Activated naive CD4-positive, alpha-beta T cell treated with anti-CD3 and anti-CD28 coated beads, Interleukin-2, amount 10 ng/mL, durations not matched to agents 7 days and 5 days (primary cell): ENCODE data around the gene TXNDC8.
A peak's percentile ranks its signal among the peaks of the same experiment; 100 is the strongest.

Experiments
- CTCF ChIA-PET: fragments of 350-600 bp; sonication (Branson Sonifier 250); formaldehyde crosslinking; loops from one replicate; lab custom pipeline; 2021; ENCODE audit warnings: antibody characterized with exemption; lab: Charles Lee
- DNase-seq: peaks from one replicate; pipeline ENCODE4 v3.0.0-alpha.2; 2020
- H3K27ac Mint-ChIP-seq: one replicate; pipeline ENCODE4 v1.8.0; 2021; ENCODE audit warnings: mild to moderate bottlenecking, moderate library complexity, mixed read lengths
- H3K27me3 Mint-ChIP-seq: one replicate; pipeline ENCODE4 v1.8.0; 2021; ENCODE audit warnings: mild to moderate bottlenecking, mixed read lengths
- H3K36me3 Mint-ChIP-seq: one replicate; pipeline ENCODE4 v1.8.0; 2021; ENCODE audit warnings: mixed read lengths
- H3K4me1 Mint-ChIP-seq: one replicate; pipeline ENCODE4 v1.8.0; 2021; ENCODE audit warnings: mixed read lengths
- H3K4me3 Mint-ChIP-seq: one replicate; pipeline ENCODE4 v1.8.0; 2021; ENCODE audit warnings: mild to moderate bottlenecking, moderate library complexity, mixed read lengths
- H3K9me3 Mint-ChIP-seq: one replicate; pipeline ENCODE4 v1.8.0; 2021; ENCODE audit warnings: mixed read lengths

The TXNDC8 gene

GRCh38 chr9:110338143-110338542, 480 bp upstream of the TXNDC8 start:
- DNase-seq, result no peak
- Mint-ChIP-seq H3K9me3 (no peaks in the 10 kb centered on the region), H3K4me3 (no peak overlapping the region), H3K36me3 (no peaks in the 10 kb centered on the region), H3K27me3 (no peaks in the 10 kb centered on the region), H3K4me1 (no peaks in the 10 kb centered on the region), H3K27ac (no peak overlapping the region)
- CTCF ChIA-PET, result no interaction called here

GRCh38 chr9:110336363-110336762, 1.3 kb downstream of the TXNDC8 start:
- H3K27ac Mint-ChIP-seq, result no peak overlapping the region
- no peaks in the 10 kb centered on the region for H3K9me3 Mint-ChIP-seq
- H3K4me3 Mint-ChIP-seq, result no peak overlapping the region
- no peaks in the 10 kb centered on the region for H3K27me3 Mint-ChIP-seq
- H3K36me3 Mint-ChIP-seq, result no peaks in the 10 kb centered on the region
- no peak for DNase-seq
- no peaks in the 10 kb centered on the region for H3K4me1 Mint-ChIP-seq
- CTCF ChIA-PET, result no interaction called here

GRCh38 chr9:110334871-110335270, 2.8 kb downstream of the TXNDC8 start:
- H3K27me3 Mint-ChIP-seq, result no peaks in the 10 kb centered on the region
- CTCF ChIA-PET, result no interaction called here
- H3K4me1 Mint-ChIP-seq, result no peaks in the 10 kb centered on the region
- no peak overlapping the region for H3K27ac Mint-ChIP-seq
- DNase-seq, result no peak
- H3K9me3 Mint-ChIP-seq, result no peaks in the 10 kb centered on the region
- H3K4me3 Mint-ChIP-seq, result no peak overlapping the region
- H3K36me3 Mint-ChIP-seq, result no peaks in the 10 kb centered on the region

GRCh38 chr9:110334183-110334582, 3.5 kb downstream of the TXNDC8 start:
- CTCF ChIA-PET, result no interaction called here
- Mint-ChIP-seq H3K27ac (no peak overlapping the region), H3K36me3 (no peaks in the 10 kb centered on the region), H3K27me3 (no peaks in the 10 kb centered on the region), H3K4me1 (no peaks in the 10 kb centered on the region), H3K9me3 (no peaks in the 10 kb centered on the region), H3K4me3 (no peak overlapping the region)
- no peak for DNase-seq

DNA sequence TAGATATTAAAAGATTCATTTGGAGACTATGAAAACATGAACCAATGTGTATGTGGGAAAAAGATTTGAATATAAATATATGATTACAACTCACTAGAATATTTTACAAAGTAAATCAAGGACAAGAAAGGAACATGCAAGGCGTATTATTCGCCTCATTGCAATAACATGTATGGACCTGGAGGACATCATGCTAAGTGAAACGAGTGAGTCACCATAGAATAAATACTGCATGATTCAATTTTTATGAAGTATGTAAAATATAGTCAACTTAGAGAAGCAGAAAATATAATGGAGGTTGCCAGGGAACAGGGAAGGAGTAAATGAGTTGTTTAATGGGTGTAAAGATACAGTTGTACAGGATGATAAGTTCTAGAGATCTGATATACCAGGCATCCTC, 4.9 kb downstream of the TXNDC8 start:
- H3K4me1 Mint-ChIP-seq, result no peaks in the 10 kb centered on the region
- no peak overlapping the region for H3K4me3 Mint-ChIP-seq
- H3K27ac Mint-ChIP-seq, result no peak overlapping the region
- no peaks in the 10 kb centered on the region for H3K36me3 Mint-ChIP-seq
- no peak for DNase-seq
- H3K9me3 Mint-ChIP-seq, result no peaks in the 10 kb centered on the region
- H3K27me3 Mint-ChIP-seq, result no peaks in the 10 kb centered on the region
- CTCF ChIA-PET, result no interaction called here

DNA sequence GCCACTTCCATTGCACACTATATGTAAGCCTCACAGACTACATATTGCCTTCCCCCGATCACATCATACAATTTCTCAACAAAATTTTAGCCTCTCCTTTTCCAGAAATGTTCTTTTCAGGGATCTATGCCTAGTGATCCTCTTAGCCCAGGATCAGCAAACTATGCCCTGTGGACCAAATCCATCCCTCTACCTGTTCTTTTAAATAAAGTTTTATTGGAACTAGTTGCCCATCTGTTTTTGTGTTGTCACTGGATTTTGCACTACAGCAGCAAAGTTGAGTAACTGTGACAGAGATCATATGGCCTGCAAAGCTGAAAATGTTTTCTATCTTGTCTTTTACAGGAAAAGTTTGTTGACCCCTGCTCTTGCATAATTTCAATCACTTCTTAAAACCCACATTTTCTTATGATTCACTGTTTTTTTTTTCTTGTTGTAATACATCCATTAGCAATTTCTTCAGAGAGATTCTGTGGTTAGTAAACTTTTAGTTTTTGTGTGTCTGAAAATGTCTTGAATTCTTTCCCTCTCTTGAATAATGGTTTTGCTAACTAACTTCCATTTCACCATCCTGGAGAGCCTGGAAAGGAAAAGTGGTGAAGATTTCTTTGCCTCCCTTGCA, 7.1 kb downstream of the TXNDC8 start:
- H3K9me3 Mint-ChIP-seq, result no peaks in the 10 kb centered on the region
- no peaks in the 10 kb centered on the region for H3K36me3 Mint-ChIP-seq
- H3K4me1 Mint-ChIP-seq, result no peaks in the 10 kb centered on the region
- no peak overlapping the region for H3K27ac Mint-ChIP-seq
- no peaks in the 10 kb centered on the region for H3K27me3 Mint-ChIP-seq
- H3K4me3 Mint-ChIP-seq, result no peak overlapping the region
- CTCF ChIA-PET, result interaction anchor here (0.6 kb wide), 1 partner anchor 131 kb away, joined by 3 read pairs; no protein-coding TSS in a partner anchor
- DNase-seq, result no peak

- CTCF ChIA-PET, result interaction anchor here (0.6 kb wide), 1 partner anchor 132 kb away, joined by 3 read pairs; no protein-coding TSS in a partner anchor
- Mint-ChIP-seq H3K27me3 (no peaks in the 10 kb centered on the region), H3K4me1 (no peaks in the 10 kb centered on the region), H3K4me3 (no peak overlapping the region), H3K27ac (no peak overlapping the region), H3K9me3 (no peaks in the 10 kb centered on the region), H3K36me3 (no peaks in the 10 kb centered on the region)
- DNase-seq, result no peak
Observed at GRCh38 chr9:110329639-110330230, 7.9 kb downstream of the TXNDC8 start.

DNA sequence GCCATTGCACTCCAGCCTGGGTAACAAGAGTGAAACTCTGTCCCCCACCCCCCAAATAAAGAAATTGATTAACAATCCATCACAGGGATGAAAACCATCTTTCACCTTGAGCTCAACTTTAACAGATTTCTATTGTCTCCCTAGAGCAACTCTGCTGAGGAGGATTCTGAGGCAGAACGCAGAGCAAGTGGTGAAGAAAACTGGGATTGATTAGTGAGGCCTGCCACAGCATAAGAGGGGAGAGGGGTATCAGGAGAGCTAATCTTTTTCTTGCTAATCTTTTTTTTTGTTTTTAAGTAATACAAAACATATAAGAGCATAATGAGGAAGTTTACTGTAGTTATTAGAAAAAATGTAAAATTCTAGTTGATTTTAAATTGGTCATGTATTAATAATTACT, 8.9 kb downstream of the TXNDC8 start:
- DNase-seq, result no peak
- no peaks in the 10 kb centered on the region for H3K4me1 Mint-ChIP-seq
- H3K27ac Mint-ChIP-seq, result no peak overlapping the region
- H3K36me3 Mint-ChIP-seq, result no peaks in the 10 kb centered on the region
- no peaks in the 10 kb centered on the region for H3K9me3 Mint-ChIP-seq
- CTCF ChIA-PET, result no interaction called here
- no peak overlapping the region for H3K4me3 Mint-ChIP-seq
- H3K27me3 Mint-ChIP-seq, result no peaks in the 10 kb centered on the region

DNA sequence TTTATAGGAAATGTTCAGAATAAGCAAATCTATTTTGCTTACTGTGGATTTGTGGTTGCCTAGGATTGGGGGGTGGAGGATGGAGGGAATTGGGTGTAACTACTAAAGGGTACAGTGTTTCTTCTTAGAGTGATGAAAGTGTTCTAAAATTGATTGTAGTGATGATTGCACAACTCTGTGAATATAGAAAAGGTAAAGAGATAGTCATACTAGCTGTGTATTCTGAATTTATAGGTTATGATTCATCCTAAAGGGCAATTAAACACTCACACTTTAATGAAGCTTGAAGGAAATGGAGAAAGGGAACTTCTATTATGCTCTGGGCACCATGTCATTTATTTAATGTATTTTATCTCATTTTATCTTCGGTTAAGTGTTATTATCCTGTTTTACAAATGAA, 9.9 kb downstream of the TXNDC8 start:
- CTCF ChIA-PET, result no interaction called here
- no peak for DNase-seq
- H3K4me1 Mint-ChIP-seq, result no peaks in the 10 kb centered on the region
- H3K27ac Mint-ChIP-seq, result no peak overlapping the region
- no peak overlapping the region for H3K4me3 Mint-ChIP-seq
- H3K27me3 Mint-ChIP-seq, result no peaks in the 10 kb centered on the region
- H3K9me3 Mint-ChIP-seq, result no peaks in the 10 kb centered on the region
- no peaks in the 10 kb centered on the region for H3K36me3 Mint-ChIP-seq

DNA sequence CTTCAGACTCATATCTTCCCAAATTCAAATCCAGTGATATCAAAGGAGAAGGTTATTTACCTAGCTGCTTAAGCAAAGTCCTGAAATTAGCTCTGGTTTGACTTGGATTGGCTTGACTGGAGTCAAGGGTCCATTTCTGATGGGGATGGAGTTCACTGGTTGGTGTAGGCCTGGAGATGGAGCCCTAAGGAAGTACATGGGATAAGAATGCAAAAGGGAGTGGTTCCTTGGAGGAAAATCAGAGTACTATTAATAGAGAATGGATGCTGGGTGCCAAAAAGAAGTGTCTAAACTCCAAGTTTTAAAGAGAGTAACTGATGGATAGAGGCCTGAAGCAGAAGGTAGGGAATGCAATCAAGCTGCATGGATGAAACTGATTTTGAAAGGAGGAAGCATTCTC, 13.8 kb downstream of the TXNDC8 start:
- Mint-ChIP-seq H3K27ac (peak overlapping the region; percentile 28), H3K9me3 (no peaks in the 10 kb centered on the region), H3K4me1 (no peaks in the 10 kb centered on the region), H3K36me3 (no peaks in the 10 kb centered on the region), H3K27me3 (peaks cover 5% of the 10 kb centered on the region), H3K4me3 (no peak overlapping the region)
- DNase-seq, result no peak
- CTCF ChIA-PET, result interaction anchor here (0.7 kb wide), 1 partner anchor 42 kb away, joined by 5 read pairs; no protein-coding TSS in a partner anchor

DNA sequence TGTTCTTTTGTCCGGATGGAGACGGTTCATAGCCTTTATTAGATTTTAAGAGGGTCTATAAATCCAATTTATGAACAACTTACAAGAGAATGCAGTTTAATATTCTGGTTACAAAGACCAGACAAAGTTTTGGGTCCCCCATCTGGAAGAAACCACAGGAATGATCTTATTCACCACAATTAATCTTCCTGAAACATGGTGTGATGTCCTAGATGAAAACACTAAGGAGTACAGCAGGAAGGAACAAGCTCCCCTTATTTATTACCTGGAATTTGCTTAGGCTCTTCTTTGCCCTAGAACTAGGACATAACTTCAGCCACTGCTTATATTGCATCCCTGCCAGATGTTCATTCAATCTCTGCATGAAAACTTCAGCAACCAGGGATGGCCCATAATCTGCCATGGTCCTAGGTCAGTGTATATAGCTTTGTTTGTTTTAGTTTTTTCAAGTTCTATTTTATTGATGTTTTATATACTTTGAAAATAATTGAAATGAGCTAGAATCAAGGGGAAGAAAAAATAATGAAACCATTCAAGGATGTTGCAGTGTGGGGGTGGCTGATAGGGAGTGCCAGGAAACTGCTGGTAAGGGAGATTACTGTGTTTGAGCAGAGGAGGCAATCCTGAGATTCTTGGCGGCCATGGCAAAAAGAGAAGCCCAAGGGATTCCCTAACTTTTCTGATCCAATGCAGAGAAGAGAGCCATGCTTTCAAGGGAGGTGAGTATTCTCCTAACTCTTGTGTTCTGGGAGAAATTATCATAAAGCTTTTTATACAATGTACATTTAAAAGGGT, 16.8 kb downstream of the TXNDC8 start:
- H3K9me3 Mint-ChIP-seq, result no peaks in the 10 kb centered on the region
- CTCF ChIA-PET, result no interaction called here
- peaks cover 5% of the 10 kb centered on the region for H3K27me3 Mint-ChIP-seq
- H3K4me3 Mint-ChIP-seq, result no peak overlapping the region
- H3K4me1 Mint-ChIP-seq, result peaks cover 7% of the 10 kb centered on the region
- DNase-seq, result no peak
- no peaks in the 10 kb centered on the region for H3K36me3 Mint-ChIP-seq
- no peak overlapping the region for H3K27ac Mint-ChIP-seq

GRCh38 chr9:110319781-110320492, 17.7 kb downstream of the TXNDC8 start:
- DNase-seq, result no peak

DNA sequence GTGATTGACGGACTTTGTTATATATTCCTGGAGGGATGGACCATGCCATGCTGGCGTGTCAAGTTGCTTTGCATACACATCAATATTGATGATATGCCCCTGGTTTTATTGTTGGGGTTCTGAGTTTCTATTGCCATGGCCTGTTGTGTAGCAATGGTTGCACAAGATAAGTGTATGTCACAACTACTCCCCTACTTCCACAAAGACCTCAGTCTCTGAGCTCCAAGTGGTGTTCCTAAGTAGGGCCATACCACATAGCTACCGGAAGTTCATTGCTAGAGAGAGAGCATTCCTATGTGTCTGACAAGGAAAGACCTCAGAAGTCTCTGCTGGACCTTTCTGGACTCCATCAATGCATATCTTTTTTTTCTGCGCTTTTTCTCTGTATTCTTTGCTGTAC, 19.8 kb downstream of the TXNDC8 start:
- CTCF ChIA-PET, result no interaction called here
- Mint-ChIP-seq H3K27me3 (peaks cover 5% of the 10 kb centered on the region), H3K4me1 (peaks cover 7% of the 10 kb centered on the region), H3K36me3 (no peaks in the 10 kb centered on the region), H3K4me3 (no peak overlapping the region), H3K9me3 (no peaks in the 10 kb centered on the region), H3K27ac (no peak overlapping the region)
- DNase-seq, result no peak

More at GRCh38 chr9:110319781-110320492, 17.7 kb downstream of the TXNDC8 start:
- Mint-ChIP-seq H3K27me3 (peaks cover 5% of the 10 kb centered on the region), H3K4me3 (no peak overlapping the region), H3K9me3 (no peaks in the 10 kb centered on the region), H3K27ac (no peak overlapping the region), H3K4me1 (peaks cover 7% of the 10 kb centered on the region), H3K36me3 (no peaks in the 10 kb centered on the region)
- CTCF ChIA-PET, result no interaction called here
